Measurements from ENCODE around the gene CEP89.

The CEP89 gene

GRCh38 chr19:32876236-32876918 is 95.4 kb downstream of the CEP89 start:
- Mint-ChIP-seq H3K4me1 (no peaks in the 10 kb centered on the region), H3K4me3 (no peak overlapping the region), H3K27me3 (ENCODE audit: low read depth, poor library complexity) (peaks cover 5% of the 10 kb centered on the region), H3K9me3 (no peaks in the 10 kb centered on the region), H3K36me3 (ENCODE audit: low read depth) (peaks cover 21% of the 10 kb centered on the region), H3K27ac (no peak overlapping the region)
- DNase-seq = no peak
- TF ChIP-seq, protein P1, sequence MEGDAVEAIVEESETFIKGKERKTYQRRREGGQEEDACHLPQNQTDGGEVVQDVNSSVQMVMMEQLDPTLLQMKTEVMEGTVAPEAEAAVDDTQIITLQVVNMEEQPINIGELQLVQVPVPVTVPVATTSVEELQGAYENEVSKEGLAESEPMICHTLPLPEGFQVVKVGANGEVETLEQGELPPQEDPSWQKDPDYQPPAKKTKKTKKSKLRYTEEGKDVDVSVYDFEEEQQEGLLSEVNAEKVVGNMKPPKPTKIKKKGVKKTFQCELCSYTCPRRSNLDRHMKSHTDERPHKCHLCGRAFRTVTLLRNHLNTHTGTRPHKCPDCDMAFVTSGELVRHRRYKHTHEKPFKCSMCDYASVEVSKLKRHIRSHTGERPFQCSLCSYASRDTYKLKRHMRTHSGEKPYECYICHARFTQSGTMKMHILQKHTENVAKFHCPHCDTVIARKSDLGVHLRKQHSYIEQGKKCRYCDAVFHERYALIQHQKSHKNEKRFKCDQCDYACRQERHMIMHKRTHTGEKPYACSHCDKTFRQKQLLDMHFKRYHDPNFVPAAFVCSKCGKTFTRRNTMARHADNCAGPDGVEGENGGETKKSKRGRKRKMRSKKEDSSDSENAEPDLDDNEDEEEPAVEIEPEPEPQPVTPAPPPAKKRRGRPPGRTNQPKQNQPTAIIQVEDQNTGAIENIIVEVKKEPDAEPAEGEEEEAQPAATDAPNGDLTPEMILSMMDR (IDR thresholded peaks at IDR 0.05) = no peak

DNA sequence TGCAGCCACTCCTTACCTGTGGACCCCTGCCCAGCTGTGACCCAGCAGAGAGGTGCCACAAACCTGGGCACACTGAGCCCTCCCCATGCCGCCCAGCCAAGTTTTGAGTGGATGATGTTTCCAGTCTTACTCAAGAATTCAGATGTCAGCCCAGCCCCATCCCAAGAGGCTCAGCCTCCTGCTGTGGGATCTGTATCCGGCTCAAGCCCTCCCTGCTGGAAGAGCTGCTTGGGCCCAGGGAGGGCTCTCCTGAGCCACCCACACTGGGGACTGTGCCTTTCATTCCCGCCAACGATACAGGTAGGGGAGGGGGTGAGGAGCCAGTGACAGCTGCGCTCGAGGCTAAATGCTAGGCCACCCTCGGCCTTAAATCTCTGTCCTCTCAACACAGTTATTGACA is 96.3 kb downstream of the CEP89 start:
- Mint-ChIP-seq H3K4me3 (no peak overlapping the region), H3K27ac (no peak overlapping the region), H3K27me3 (ENCODE audit: low read depth, poor library complexity) (peaks cover 6% of the 10 kb centered on the region), H3K9me3 (no peaks in the 10 kb centered on the region), H3K36me3 (ENCODE audit: low read depth) (peaks cover 18% of the 10 kb centered on the region), H3K4me1 (no peaks in the 10 kb centered on the region)
- no peak for DNase-seq
- TF ChIP-seq, protein P1 (IDR thresholded peaks at IDR 0.05) = no peak

GRCh38 chr19:32874605-32875004 is 97.2 kb downstream of the CEP89 start:
- peaks cover 6% of the 10 kb centered on the region for H3K27me3 Mint-ChIP-seq (ENCODE audit: low read depth, poor library complexity)
- DNase-seq = no peak
- H3K27ac Mint-ChIP-seq = no peak overlapping the region
- TF ChIP-seq, protein P1 (IDR thresholded peaks at IDR 0.05) = no peak
- no peak overlapping the region for H3K4me3 Mint-ChIP-seq
- H3K36me3 Mint-ChIP-seq (ENCODE audit: low read depth) = peaks cover 14% of the 10 kb centered on the region
- H3K4me1 Mint-ChIP-seq = peaks cover 2% of the 10 kb centered on the region
- H3K9me3 Mint-ChIP-seq = no peaks in the 10 kb centered on the region

- Mint-ChIP-seq H3K27me3 (ENCODE audit: low read depth, poor library complexity) (peaks cover 6% of the 10 kb centered on the region), H3K4me1 (peaks cover 4% of the 10 kb centered on the region), H3K27ac (peak overlapping the region; percentile 28), H3K9me3 (no peaks in the 10 kb centered on the region), H3K4me3 (no peak overlapping the region), H3K36me3 (ENCODE audit: low read depth) (peaks cover 6% of the 10 kb centered on the region)
- TF ChIP-seq, protein P1 (IDR thresholded peaks at IDR 0.05) = no peak
- DNase-seq = no peak
These were observed 98.4 kb downstream of the CEP89 start for GRCh38 chr19:32873247-32873959.

DNA sequence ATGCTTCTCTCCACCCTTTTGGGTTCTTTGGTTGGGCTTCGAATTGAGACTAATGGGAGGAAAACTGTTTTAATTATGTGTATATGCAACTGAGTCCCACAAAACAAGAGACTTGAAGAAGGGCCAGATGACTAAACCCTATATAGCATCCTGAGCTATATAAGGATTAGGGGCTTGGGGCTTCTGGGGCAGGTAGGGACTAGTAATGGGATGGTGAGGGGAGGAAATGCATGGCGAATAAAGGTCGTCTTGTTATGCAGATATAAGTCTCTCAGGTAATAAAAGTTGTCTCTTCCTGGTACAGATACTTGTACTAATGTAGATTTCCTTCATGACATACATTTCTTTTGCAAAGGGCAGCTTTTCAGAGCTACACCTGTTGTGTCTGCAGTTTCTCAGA is 99.4 kb downstream of the CEP89 start:
- H3K4me3 Mint-ChIP-seq = no peak overlapping the region
- H3K27ac Mint-ChIP-seq = no peak overlapping the region
- H3K27me3 Mint-ChIP-seq (ENCODE audit: low read depth, poor library complexity) = peaks cover 4% of the 10 kb centered on the region
- no peaks in the 10 kb centered on the region for H3K9me3 Mint-ChIP-seq
- DNase-seq = no peak
- TF ChIP-seq, protein P1 (IDR thresholded peaks at IDR 0.05) = no peak
- peaks cover 4% of the 10 kb centered on the region for H3K4me1 Mint-ChIP-seq
- H3K36me3 Mint-ChIP-seq (ENCODE audit: low read depth) = no peaks in the 10 kb centered on the region
